HepG2 (cell line): ENCODE results near the gene FLT3LG. TPM values are rescaled to one million over a fixed set of nuclear protein-coding genes. Genes with fewer than 3 reads are reported as not detected.

Experiments
- BORCS8-MEF2B ChIP-seq: sonication (generic); formaldehyde crosslinking; IDR thresholded peaks from 2 replicates; pipeline ENCODE4 v1.8.0; 2022; ENCODE audit warnings: mild to moderate bottlenecking, missing genetic modification reagents
- CEBPG ChIP-seq: IDR thresholded peaks from 2 replicates; pipeline ENCODE4 v1.6.1; 2016
- EHMT2 ChIP-seq: fragments of 200-600 bp; sonication (generic); IDR thresholded peaks from 2 replicates; pipeline ENCODE4 v1.7.0; 2017; ENCODE audit warnings: antibody characterized with exemption, low read depth, low read length, borderline replicate concordance
- GABPA ChIP-seq, 2 experiments: IDR thresholded peaks; 2 replicates each; pipeline ENCODE4 v1.6.1; 2011 to 2016; ENCODE audit warnings: low read depth in 2 of 2, low read length in 1 of 2, missing biosample characterization in 1 of 2, missing genetic modification characterization in 1 of 2
- HDAC6 ChIP-seq: fragments of 200-600 bp; sonication (generic); IDR thresholded peaks from 2 replicates; pipeline ENCODE4 v1.7.0; 2017; ENCODE audit warnings: mild to moderate bottlenecking, antibody characterized with exemption, low read length, low read depth
- HMGXB4 ChIP-seq, 2 experiments: sonication (generic) in 1 of 2; formaldehyde crosslinking in 1 of 2; IDR thresholded peaks; 2 replicates each; pipeline versions ENCODE4 v1.4.0 to v1.6.1; 2018 to 2020; ENCODE audit warnings: missing genetic modification reagents in 2 of 2, borderline replicate concordance in 1 of 2, low read depth in 1 of 2, mild to moderate bottlenecking in 1 of 2, missing biosample characterization in 1 of 2
- KIAA2018 ChIP-seq: sonication (generic); formaldehyde crosslinking; IDR thresholded peaks from 2 replicates; pipeline ENCODE4 v1.5.0; 2020; ENCODE audit warnings: mild to moderate bottlenecking, missing genetic modification reagents, borderline replicate concordance
- NCOA5 ChIP-seq: sonication (generic); formaldehyde crosslinking; IDR thresholded peaks from 2 replicates; pipeline ENCODE4 v1.4.0; 2020; ENCODE audit warnings: missing genetic modification reagents
- SALL1 ChIP-seq: sonication (generic); formaldehyde crosslinking; IDR thresholded peaks from 2 replicates; pipeline ENCODE4 v1.8.0; 2022; ENCODE audit warnings: mild to moderate bottlenecking, missing genetic modification reagents
- SAP130 ChIP-seq: IDR thresholded peaks from 2 replicates; pipeline ENCODE4 v1.6.1; 2016; ENCODE audit warnings: low read depth
- SMAD9 ChIP-seq: sonication (generic); formaldehyde crosslinking; IDR thresholded peaks from 2 replicates; pipeline ENCODE4 v1.5.1; 2020; ENCODE audit warnings: mild to moderate bottlenecking, missing genetic modification reagents
- ZBTB14 ChIP-seq: sonication (generic); formaldehyde crosslinking; IDR thresholded peaks from 2 replicates; pipeline ENCODE4 v1.4.0; 2020; ENCODE audit warnings: missing genetic modification reagents
- ZMYM3 ChIP-seq: sonication (generic); formaldehyde crosslinking; IDR thresholded peaks from 2 replicates; pipeline ENCODE4 v1.5.1; 2020; ENCODE audit warnings: mild to moderate bottlenecking, missing genetic modification reagents
- ZNF713 ChIP-seq: sonication (generic); formaldehyde crosslinking; IDR thresholded peaks from 2 replicates; pipeline ENCODE4 v1.4.0; 2020; ENCODE audit warnings: mild to moderate bottlenecking, missing genetic modification reagents
- polyA plus RNA-seq, 8 experiments: library from polyadenylated mRNA; depleted of rRNA in 3 of 8; stranded (reverse) in 7 of 8; unstranded in 1 of 8; fragments of >200 nt; fragmentation: Illumina TruSeq in 4 of 8; extraction: Trizol in 4 of 8; gene quantifications; 2 replicates each; pipeline versions ENCODE4 v1.2.1 to v1.2.3, GENCODE V29; 2011 to 2016; ENCODE audit warnings: low read depth in 4 of 8, missing spikeins in 1 of 8, mixed read lengths in 1 of 8; ENCODE audit not compliant: insufficient read depth in 1 of 8
- total RNA-seq, 5 experiments: library from RNA; depleted of rRNA; stranded (reverse); fragments of >200 nt; fragmentation: Illumina TruSeq; extraction: Trizol; gene quantifications; 2 replicates each; pipeline ENCODE4 v1.2.3, GENCODE V29; 2016; ENCODE audit warnings: low read depth in 1 of 5

Gene FLT3LG
- total and polyA plus RNA-seq, 2 of the 13 experiments (the other 11 are each of a cell fraction or from before 2014, with no cell fraction given) = 1.5 to 2.6 TPM

- TF ChIP-seq KIAA2018 (CRISPR knock-in tag) (no peak), NCOA5 (CRISPR knock-in tag) (no peak), SMAD9 (CRISPR knock-in tag) (no peak), CEBPG (CRISPR knock-in tag) (peak; percentile 26; the same call in 1 of the 2 replicates), SAP130 (CRISPR knock-in tag) (0 out of 2 replicates have a peak, but pooled peaks have one; percentile 25), HDAC6 (no peak), ZMYM3 (CRISPR knock-in tag) (peak; percentile 75; the same call in 1 of the 2 replicates), SALL1 (CRISPR knock-in tag) (peak; percentile 32; the same call in 1 of the 2 replicates), EHMT2 (no peak), HMGXB4 (CRISPR knock-in tag; IDR thresholded peaks at IDR 0.05; ENCODE audit: borderline replicate concordance in 1 of 2, low read depth in 1 of 2) (peak; percentile 64; a peak in 2 of 4 replicates), GABPA (IDR thresholded peaks at IDR 0.05; ENCODE audit: low read depth, low read length) (no peak), GABPA (CRISPR knock-in tag; IDR thresholded peaks at IDR 0.05; ENCODE audit: low read depth) (no peak), BORCS8-MEF2B (no peak), ZNF713 (no peak), ZBTB14 (CRISPR knock-in tag) (no peak)
Measured at GRCh38 chr19:49506575-49507105, 32.6 kb downstream of the FLT3LG start (continued).
